Jurkat, Clone E6-1 (cell line): ENCODE results near the gene RNPEPL1. TPM values are rescaled to one million over a fixed set of nuclear protein-coding genes. Genes with fewer than 3 reads are reported as not detected.
A peak's percentile ranks its signal among the peaks of the same experiment; 100 is the strongest.
"Not testable (repeated sequence)": the region's sequence is repeated elsewhere in the genome, so short reads cannot be mapped to it uniquely, and the experiment has no call there.

Source experiments
- DNase-seq: peaks from one replicate; pipeline ENCODE4 v3.0.0-alpha.2; 2011; ENCODE audit warnings: low read depth, low spot score
- H3K4me3 ChIP-seq: 2 replicates; pipeline ENCODE4 v1.5.1; 2011; ENCODE audit warnings: mild to moderate bottlenecking, low read length, control low read depth, moderate library complexity
- polyA plus RNA-seq: library from polyadenylated mRNA; unstranded; fragments of >200 nt; gene quantifications from one replicate; pipeline ENCODE4 v1.2.1, GENCODE V29; 2012; ENCODE audit warnings: missing spikeins; ENCODE audit not compliant: insufficient read length, insufficient read depth

Gene RNPEPL1, protein sequence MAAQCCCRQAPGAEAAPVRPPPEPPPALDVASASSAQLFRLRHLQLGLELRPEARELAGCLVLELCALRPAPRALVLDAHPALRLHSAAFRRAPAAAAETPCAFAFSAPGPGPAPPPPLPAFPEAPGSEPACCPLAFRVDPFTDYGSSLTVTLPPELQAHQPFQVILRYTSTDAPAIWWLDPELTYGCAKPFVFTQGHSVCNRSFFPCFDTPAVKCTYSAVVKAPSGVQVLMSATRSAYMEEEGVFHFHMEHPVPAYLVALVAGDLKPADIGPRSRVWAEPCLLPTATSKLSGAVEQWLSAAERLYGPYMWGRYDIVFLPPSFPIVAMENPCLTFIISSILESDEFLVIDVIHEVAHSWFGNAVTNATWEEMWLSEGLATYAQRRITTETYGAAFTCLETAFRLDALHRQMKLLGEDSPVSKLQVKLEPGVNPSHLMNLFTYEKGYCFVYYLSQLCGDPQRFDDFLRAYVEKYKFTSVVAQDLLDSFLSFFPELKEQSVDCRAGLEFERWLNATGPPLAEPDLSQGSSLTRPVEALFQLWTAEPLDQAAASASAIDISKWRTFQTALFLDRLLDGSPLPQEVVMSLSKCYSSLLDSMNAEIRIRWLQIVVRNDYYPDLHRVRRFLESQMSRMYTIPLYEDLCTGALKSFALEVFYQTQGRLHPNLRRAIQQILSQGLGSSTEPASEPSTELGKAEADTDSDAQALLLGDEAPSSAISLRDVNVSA
- polyA plus RNA-seq = 53.4 TPM

DNA sequence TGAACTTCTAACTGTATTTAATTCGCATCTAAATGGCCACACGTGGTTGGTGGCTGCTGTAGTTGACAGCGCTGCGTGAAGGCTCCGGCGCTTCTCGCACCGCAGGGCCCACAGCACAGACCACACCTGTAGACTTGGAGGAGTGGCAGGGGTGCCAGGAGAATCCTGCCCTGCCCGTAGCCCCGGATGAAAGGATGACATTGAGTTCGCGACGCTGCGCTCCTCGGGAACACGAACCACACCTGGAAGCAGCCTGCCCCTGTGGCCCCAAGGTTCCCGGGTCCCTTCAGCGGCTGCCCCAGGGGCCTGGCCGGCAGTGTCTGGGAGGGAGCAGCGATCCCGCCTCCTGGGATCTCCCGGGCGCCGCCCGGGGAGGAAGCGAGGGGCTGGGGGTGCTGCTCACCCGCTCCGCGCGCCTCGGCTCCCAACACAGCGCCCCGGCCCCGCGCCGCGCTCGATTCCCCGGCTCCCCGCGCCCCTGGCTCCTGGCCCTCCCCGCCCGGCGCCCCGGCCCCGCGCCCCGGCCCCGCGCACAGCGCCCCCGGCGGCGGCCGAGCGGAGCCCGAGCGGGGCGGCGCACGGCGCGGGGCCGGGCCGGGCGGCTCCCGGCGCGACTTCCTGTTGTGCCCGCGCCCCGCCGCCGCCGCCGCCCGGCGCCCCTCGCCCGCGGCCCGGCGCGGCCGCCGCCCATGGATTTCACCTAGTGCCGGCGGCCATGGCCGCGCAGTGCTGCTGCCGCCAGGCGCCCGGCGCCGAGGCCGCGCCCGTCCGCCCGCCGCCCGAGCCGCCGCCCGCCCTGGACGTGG is at the start of gene RNPEPL1:
Gene RNPEPL1, plus strand, starts transcription at position 613 of the 806 bp plus-strand sequence. Its CDS starts 103 bp downstream, at position 716.
- DNase-seq = peak; percentile 58
- H3K4me3 ChIP-seq = peak within 1 kb of the TSS; percentile 62

- no peak for DNase-seq
Observed at GRCh38 chr2:240518981-240519380, 49.3 kb upstream of the RNPEPL1 start.

DNA sequence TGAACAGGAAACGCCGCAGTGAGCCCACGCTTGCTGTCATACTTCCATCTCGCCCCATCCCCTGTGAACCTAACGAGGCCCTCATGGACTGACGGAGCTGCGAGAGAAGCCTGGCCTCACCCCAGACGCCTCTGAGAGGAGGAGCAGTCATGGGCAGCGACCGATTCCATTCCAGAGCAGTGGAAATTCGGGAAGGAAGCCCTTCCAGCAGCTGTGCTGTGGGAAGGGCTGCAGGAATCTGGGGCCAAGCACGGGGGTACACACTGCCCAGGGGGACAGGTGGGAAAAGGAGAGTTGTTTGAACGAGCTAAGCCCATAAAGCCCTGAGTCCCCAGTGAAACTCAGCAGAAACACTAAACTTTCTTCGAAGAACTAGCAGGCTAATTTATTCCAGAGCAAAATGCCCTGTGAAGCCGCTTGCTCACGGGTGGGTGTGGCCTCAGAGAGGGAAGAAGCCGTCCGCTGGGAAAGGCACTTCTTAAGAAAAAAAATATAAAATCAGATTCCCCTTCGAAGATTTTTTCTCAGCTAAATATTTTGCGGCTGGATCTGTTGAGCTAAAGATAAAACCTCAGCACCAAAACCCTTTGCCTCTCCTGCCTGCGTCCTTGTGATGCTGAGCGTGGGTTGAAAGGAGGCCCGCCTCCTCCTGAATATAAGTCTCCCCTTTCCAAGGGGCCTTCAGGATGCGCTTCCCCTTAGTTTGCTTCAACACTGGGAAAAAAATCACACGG is 48.7 kb upstream of the RNPEPL1 start:
- DNase-seq = no peak
- no peak overlapping the region for H3K4me3 ChIP-seq

More at GRCh38 chr2:240518981-240519380, 49.3 kb upstream of the RNPEPL1 start:
- H3K4me3 ChIP-seq = no peak overlapping the region

DNA sequence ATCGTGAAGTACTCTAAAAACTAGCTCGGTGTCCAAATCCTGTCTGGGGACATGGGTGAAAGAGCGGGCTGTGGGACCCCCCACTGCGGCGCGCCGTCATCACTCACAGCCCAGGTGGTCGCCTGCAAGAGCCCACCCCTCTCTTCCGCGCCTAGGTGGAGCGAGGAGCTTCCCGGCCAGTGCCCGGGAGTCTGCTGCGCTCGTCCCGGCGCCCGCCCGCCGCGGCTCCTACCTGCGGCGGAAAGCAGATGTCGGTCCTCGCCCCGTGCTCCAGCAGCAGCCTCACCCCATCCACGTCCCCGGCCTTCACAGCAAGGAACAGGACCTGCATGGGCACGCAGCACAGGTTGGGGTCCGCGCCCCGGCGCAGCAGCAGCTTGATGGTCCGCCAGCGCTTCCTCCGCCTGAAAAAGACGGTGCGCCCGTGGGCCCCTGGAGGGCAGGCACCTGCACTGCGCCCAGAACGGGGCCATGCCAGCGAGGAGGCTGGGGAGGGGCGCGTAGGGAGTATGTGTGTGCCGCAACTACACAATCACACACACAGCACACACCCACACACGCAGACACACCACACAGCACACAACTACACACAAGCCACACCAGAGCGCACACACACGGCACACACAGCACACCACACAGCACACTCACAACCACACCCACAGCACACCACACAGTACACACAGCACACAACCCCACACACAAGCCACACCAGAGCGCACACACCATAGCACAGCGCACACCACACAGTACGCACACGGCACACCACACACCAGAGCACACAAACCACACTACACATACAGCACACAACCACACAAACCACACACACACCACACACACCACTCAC is 47.9 kb upstream of the RNPEPL1 start:
- DNase-seq = no peak
- H3K4me3 ChIP-seq = no peak overlapping the region

DNA sequence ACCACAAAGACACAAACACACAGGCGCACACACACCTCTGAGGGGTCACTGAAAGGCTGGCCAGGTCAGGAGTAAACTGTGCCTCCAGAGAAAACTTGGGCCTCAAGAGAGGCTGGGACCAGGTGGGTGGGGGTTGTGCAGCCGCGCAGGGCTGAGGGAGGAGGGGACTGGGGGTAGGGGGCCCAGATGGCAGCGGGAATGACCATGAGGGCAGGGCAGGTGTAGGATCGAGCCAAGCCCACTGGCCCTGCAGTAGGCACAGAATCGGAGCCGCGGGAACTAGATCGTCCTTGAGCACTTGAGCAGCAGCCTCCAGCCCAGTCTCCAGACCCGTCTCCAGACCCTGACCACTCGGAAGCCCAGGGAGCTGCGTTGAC is 47.3 kb upstream of the RNPEPL1 start:
- no peak for DNase-seq
- no peak overlapping the region for H3K4me3 ChIP-seq

GRCh38 chr2:240521885-240522284 is 46.4 kb upstream of the RNPEPL1 start:
- DNase-seq, H3K4me3 ChIP-seq: not testable (repeated sequence)

- DNase-seq = no peak
- no peak overlapping the region for H3K4me3 ChIP-seq
Observed at GRCh38 chr2:240522406-240522805, 45.9 kb upstream of the RNPEPL1 start.

- no peak for DNase-seq
- H3K4me3 ChIP-seq = no peak overlapping the region
Observed at GRCh38 chr2:240523451-240524281, 44.6 kb upstream of the RNPEPL1 start.

- DNase-seq = no peak
- no peak overlapping the region for H3K4me3 ChIP-seq
Observed at GRCh38 chr2:240524963-240525718, 43.1 kb upstream of the RNPEPL1 start.

- no peak for DNase-seq
- no peak overlapping the region for H3K4me3 ChIP-seq
Observed at GRCh38 chr2:240525802-240526201, 42.5 kb upstream of the RNPEPL1 start.

- H3K4me3 ChIP-seq = no peak overlapping the region
- no peak for DNase-seq
Observed at GRCh38 chr2:240526521-240526920, 41.8 kb upstream of the RNPEPL1 start.

GRCh38 chr2:240527153-240527750 is 41.0 kb upstream of the RNPEPL1 start:
- H3K4me3 ChIP-seq = no peak overlapping the region
- no peak for DNase-seq

DNA sequence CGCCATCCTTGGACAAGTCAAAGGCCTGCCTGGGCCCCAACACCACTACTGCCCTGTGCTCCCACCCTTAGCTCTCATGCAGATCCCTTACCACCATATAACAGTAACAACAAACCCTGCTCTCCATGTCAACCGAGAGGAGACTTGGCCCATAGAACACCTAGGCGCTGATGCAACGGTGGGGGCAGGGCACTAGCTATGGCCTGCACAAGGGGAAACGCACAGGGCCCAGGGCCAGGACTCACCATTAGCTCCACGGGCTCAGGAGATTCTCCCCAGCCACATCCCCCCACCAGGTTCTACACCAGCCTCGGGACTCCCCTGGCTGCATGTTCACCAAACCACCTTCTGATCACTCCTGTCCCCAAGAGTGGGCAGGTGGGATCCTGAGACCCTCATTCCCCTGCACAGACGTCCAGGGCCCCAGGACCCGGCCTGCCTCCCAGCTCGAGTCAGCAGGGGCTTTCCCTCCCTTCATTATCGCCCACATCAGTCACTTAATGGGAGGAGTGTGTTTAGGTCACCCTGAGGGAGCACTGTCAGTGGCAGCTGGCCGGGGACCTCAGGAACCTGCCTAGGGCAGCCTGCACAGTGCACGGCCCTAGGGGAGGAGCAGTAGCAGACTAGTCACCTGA is 39.8 kb upstream of the RNPEPL1 start:
- no peak overlapping the region for H3K4me3 ChIP-seq
- no peak for DNase-seq

DNA sequence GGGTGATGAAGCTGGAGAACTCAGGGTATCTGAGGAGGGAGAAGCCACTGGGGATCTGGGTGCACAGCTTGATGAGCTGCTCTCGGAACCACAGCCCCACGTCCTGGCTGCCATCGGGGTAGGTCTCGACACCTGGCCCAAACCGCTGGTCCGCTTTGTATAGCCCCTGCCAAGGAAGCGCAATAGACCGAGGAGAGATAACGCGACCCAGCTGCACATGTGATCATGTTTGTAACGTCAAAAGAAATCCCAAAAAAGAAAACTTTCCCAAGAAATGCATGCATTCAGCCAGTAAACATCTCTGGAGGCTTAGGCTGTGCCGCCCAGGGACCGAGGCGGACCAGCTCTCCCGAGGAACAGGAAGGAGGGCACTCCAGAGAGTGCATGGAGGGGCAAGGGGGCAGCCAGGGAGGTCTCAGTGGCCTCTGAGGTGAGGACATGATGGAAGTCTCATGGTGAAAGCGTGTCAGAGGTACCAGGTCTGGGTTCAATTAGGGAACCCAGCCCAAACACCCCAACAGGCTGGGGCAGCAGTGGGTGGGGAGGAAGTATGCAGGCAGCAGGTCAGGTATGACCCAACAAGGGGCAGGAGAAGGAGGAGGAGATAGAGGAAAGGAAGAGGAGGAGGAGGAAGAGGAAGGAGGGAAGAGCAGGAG is 38.8 kb upstream of the RNPEPL1 start:
- H3K4me3 ChIP-seq = no peak overlapping the region
- no peak for DNase-seq

- no peak for DNase-seq
- H3K4me3 ChIP-seq = no peak overlapping the region
Observed at GRCh38 chr2:240530181-240530580, 38.1 kb upstream of the RNPEPL1 start.
